ENCODE measurements around the gene ADARB2.

ADARB2 gene

GRCh38 chr10:1449021-1449420 lies 288.3 kb downstream of the ADARB2 start:
- no peaks in the 10 kb centered on the region for H3K4me1 ChIP-seq (ENCODE audit: control insufficient read depth in 1 of 2, insufficient read depth in 1 of 2, low read depth in 1 of 2, low read length in 1 of 2)
- H3K4me3 ChIP-seq (ENCODE audit: low read depth in 1 of 2, low read length in 1 of 2): no peak overlapping the region
- H3K27me3 ChIP-seq: no peaks in the 10 kb centered on the region
- H3K36me3 ChIP-seq: no peaks in the 10 kb centered on the region
- no peaks in the 10 kb centered on the region for H3K9me3 ChIP-seq
- no peak for TF ChIP-seq CTCF (IDR thresholded peaks at IDR 0.05)
- H3K27ac ChIP-seq: no peak overlapping the region

GRCh38 chr10:1448252-1448930 lies 288.9 kb downstream of the ADARB2 start:
- H3K4me3 ChIP-seq (ENCODE audit: low read depth in 1 of 2, low read length in 1 of 2): no peak overlapping the region
- no peaks in the 10 kb centered on the region for H3K9me3 ChIP-seq
- no peak overlapping the region for H3K27ac ChIP-seq
- no peaks in the 10 kb centered on the region for H3K27me3 ChIP-seq
- TF ChIP-seq CTCF (IDR thresholded peaks at IDR 0.05): no peak
- H3K4me1 ChIP-seq (ENCODE audit: control insufficient read depth in 1 of 2, insufficient read depth in 1 of 2, low read depth in 1 of 2, low read length in 1 of 2): no peaks in the 10 kb centered on the region
- no peaks in the 10 kb centered on the region for H3K36me3 ChIP-seq

GRCh38 chr10:1444826-1445225 lies 292.5 kb downstream of the ADARB2 start:
- Histone ChIP-seq H3K4me3 (ENCODE audit: low read depth in 1 of 2, low read length in 1 of 2) (no peak overlapping the region), H3K4me1 (ENCODE audit: control insufficient read depth in 1 of 2, insufficient read depth in 1 of 2, low read depth in 1 of 2, low read length in 1 of 2) (no peaks in the 10 kb centered on the region), H3K27ac (no peak overlapping the region), H3K27me3 (no peaks in the 10 kb centered on the region), H3K36me3 (no peaks in the 10 kb centered on the region), H3K9me3 (no peaks in the 10 kb centered on the region)
- no peak for TF ChIP-seq CTCF (IDR thresholded peaks at IDR 0.05)

GRCh38 chr10:1440897-1441296 lies 296.4 kb downstream of the ADARB2 start:
- H3K36me3 ChIP-seq: no peaks in the 10 kb centered on the region
- TF ChIP-seq CTCF (IDR thresholded peaks at IDR 0.05): no peak
- H3K9me3 ChIP-seq: no peaks in the 10 kb centered on the region
- no peak overlapping the region for H3K27ac ChIP-seq
- no peaks in the 10 kb centered on the region for H3K27me3 ChIP-seq
- H3K4me3 ChIP-seq (ENCODE audit: low read depth in 1 of 2, low read length in 1 of 2): no peak overlapping the region
- no peaks in the 10 kb centered on the region for H3K4me1 ChIP-seq (ENCODE audit: control insufficient read depth in 1 of 2, insufficient read depth in 1 of 2, low read depth in 1 of 2, low read length in 1 of 2)

- no peak overlapping the region for H3K4me3 ChIP-seq (ENCODE audit: low read depth in 1 of 2, low read length in 1 of 2)
- H3K9me3 ChIP-seq: no peaks in the 10 kb centered on the region
- no peaks in the 10 kb centered on the region for H3K4me1 ChIP-seq (ENCODE audit: control insufficient read depth in 1 of 2, insufficient read depth in 1 of 2, low read depth in 1 of 2, low read length in 1 of 2)
- no peaks in the 10 kb centered on the region for H3K27me3 ChIP-seq
- H3K27ac ChIP-seq: no peak overlapping the region
- no peaks in the 10 kb centered on the region for H3K36me3 ChIP-seq
- no peak for TF ChIP-seq CTCF (IDR thresholded peaks at IDR 0.05)
Observed at GRCh38 chr10:1434912-1435692, 302.2 kb downstream of the ADARB2 start.
